HG02798 (cell line): Measurements from ENCODE around the gene LRRC8D.
"Not testable (repeated sequence)": the region's sequence is repeated elsewhere in the genome, so short reads cannot be mapped to it uniquely, and the experiment has no call there.

Source experiments
- ATAC-seq: cut with Tn5 transposase; IDR thresholded peaks from one replicate; pipeline ENCODE4 v1.9.1; 2021; ENCODE audit warnings: mild to moderate bottlenecking; ENCODE audit not compliant: unreplicated experiment, poor library complexity

Gene LRRC8D

DNA sequence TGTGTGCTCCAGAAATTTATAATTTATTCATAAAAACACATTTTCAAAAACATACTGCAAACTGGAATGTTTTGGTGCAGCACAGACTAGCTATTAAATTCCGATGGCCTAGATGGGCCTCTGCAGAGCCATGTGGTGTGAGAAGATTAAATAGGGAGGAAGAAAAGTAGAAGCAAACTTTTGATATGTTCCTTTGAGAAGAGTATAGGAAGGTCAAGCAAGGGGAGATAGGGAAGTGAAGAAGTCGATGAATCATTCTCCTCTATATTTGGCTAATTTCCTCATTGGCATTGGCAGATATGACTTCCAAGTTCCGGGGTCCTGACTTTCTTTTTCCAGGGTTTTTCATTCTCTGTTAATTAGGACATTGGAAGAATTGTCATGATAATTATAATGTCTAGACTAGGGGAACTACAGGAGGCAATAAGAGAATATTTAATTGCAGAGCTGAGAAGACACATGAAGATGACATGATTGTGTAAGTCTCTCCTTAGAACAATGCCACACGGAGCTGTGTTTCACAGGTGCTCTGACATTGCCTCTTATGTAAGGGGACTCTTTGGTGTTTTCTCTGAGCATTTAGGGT, 154.8 kb downstream of the LRRC8D start:
- ATAC-seq, result no peak

DNA sequence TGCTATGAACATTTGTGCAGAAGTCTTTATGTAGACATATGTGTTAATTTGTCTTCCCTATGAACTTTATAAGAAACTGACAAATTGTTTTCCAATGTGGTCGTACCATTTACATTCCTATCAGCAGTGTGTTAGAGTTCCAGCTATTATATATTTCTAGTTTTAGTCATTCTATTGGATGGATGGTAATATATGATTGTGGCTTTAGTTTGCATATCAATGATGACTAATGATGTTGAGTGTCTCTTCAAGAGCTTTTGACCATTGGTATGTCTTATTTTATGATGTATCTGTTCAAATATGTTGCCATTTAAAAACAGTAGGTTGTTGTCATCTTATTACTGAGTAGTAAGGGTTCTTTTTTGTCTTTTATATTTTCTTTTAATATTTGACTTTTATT, 157.9 kb downstream of the LRRC8D start:
- no peak for ATAC-seq

DNA sequence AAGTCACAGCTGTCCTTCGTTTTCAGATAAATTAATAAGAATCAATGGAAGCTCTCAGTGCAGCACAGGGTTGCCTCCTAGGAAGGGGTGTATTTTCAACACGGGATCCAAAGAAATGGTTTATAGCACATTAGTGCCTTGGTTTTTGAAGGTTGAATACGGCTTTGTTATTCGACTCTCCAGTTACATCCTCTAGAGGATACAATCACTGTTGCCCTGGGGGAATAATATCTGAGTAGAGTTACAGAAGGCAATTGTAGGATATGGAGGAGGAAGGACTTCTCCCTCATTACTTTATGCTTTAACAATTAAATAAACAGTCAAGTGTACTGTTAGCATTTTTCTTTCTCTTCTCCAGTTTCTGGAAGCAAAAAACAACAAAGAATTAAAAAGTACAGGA, 159.8 kb downstream of the LRRC8D start:
- ATAC-seq, result no peak

DNA sequence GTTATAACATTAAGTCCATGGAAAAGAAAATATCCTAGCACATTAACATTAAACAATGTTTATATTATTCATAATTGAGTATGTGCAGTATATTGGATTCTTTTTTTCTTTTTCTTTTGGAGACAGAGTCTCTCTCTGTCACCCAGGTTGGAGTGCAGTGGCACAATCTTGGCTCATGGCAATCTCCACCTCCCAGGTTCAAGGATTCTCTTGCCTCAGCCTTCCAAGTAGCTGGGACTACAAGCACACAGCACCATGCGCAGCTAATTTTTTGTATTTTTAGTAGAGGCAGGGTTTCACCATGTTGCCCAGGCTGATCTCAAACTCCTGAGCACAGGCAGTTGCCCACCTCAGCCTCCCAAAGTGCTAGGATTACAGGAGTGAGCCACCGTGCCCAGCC, 162.0 kb downstream of the LRRC8D start:
- not testable (repeated sequence) for ATAC-seq

DNA sequence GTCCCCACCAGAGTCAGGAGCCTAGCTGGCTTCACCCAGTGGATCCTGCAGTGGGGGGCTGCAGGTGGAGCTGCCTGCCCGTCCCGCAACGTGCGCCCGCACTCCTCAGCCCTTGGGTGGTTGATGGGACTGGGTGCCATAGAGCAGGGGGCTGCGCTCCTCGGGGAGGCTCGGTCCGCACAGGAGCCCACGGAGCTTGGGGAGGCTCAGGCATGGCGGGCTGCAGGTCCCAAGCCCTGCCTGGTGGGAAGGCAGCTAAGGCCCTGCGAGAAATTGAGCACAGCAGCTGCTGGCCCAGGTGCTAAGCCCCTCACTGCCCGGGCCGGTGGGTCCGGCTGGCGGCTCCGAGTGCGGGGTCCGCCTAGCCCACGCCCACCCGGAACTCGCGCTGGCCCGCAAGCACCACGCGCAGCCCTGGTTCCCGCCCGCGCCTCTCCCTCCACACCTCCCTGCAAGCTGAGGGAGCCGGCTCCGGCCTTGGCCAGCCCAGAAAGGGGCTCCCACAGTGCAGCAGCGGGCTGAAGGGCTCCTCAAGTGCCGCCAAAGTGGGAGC, 163.8 kb downstream of the LRRC8D start:
- not testable (repeated sequence) for ATAC-seq

DNA sequence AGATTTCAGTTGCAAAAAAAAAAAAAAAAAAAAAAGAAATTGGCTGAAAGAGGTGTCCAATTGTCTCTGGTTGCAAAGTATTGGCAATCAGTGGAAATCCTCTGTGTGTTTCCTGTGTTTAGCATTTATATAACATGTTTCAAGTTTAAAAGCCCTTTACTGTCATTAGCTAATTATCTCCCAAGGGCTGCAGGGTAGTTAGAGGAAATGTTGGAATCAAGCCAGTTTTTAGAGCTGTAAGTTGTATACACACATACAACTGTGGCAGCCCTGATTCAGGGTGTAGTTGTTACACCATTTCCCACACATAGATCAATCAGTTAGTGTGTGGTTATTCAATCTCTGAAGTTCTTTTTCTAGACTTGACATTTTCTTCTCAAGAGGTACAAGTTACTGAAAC, 165.2 kb downstream of the LRRC8D start:
- no peak for ATAC-seq
